OCI-LY1 (cell line): ENCODE measurements around the gene KRTAP10-3.

ENCODE experiments used
- H2AFZ ChIP-seq: fragments of 200-600 bp; sonication (generic), shearing (Covaris generic); 2 replicates; pipeline ENCODE4 v1.6.0; 2014; ENCODE audit warnings: antibody characterized with exemption, mild to moderate bottlenecking, low read length
- H3F3A ChIP-seq: fragments of 200-600 bp; sonication (generic), shearing (Covaris generic); 2 replicates; pipeline ENCODE4 v1.6.0; 2014; ENCODE audit warnings: mild to moderate bottlenecking, antibody characterized with exemption, low read length, moderate library complexity; ENCODE audit not compliant: insufficient read depth
- H3K27ac ChIP-seq: fragments of 200-600 bp; sonication (generic); 2 replicates; pipeline ENCODE4 v1.5.1; 2014; ENCODE audit warnings: low read length, mixed run types, mild to moderate bottlenecking, low read depth; ENCODE audit not compliant: poor library complexity, severe bottlenecking
- H3K27me3 ChIP-seq: fragments of 200-600 bp; sonication (generic); 2 replicates; pipeline ENCODE4 v1.6.0; 2014; ENCODE audit warnings: antibody characterized with exemption, mild to moderate bottlenecking, low read length, moderate library complexity; ENCODE audit not compliant: insufficient read depth
- H3K36me3 ChIP-seq: fragments of 200-600 bp; sonication (generic); 2 replicates; pipeline ENCODE4 v1.6.1; 2014; ENCODE audit warnings: mild to moderate bottlenecking, antibody characterized with exemption, low read length, moderate library complexity, mixed read lengths; ENCODE audit not compliant: insufficient read depth
- H3K4me1 ChIP-seq: fragments of 200-600 bp; sonication (generic); 2 replicates; pipeline ENCODE4 v1.5.1; 2014; ENCODE audit warnings: mild to moderate bottlenecking, low read length, moderate library complexity; ENCODE audit not compliant: insufficient read depth, severe bottlenecking
- H3K4me2 ChIP-seq: fragments of 200-600 bp; sonication (generic), shearing (Covaris generic); 2 replicates; pipeline ENCODE4 v1.6.1; 2014; ENCODE audit warnings: low read length
- H3K4me3 ChIP-seq: fragments of 200-600 bp; sonication (generic); 2 replicates; pipeline ENCODE4 v1.5.1; 2014; ENCODE audit warnings: low read length, low read depth, mild to moderate bottlenecking, mixed read lengths; ENCODE audit not compliant: poor library complexity, severe bottlenecking
- H3K79me2 ChIP-seq: fragments of 200-600 bp; shearing (Covaris generic); 2 replicates; pipeline ENCODE4 v1.6.1; 2016; ENCODE audit warnings: mixed run types, low read length, mixed read lengths; ENCODE audit not compliant: insufficient read depth
- H3K9ac ChIP-seq: fragments of 200-600 bp; sonication (generic), shearing (Covaris generic); 2 replicates; pipeline ENCODE4 v1.6.1; 2014; ENCODE audit warnings: mild to moderate bottlenecking, low read length, mixed read lengths
- H3K9me2 ChIP-seq: fragments of 200-600 bp; sonication (generic), shearing (Covaris generic); 2 replicates; pipeline ENCODE4 v1.6.1; 2014; ENCODE audit warnings: low read depth, mild to moderate bottlenecking, low read length, mixed read lengths
- H3K9me3 ChIP-seq: fragments of 200-600 bp; shearing (Covaris generic); 2 replicates; pipeline ENCODE4 v1.6.1; 2014; ENCODE audit warnings: low read length, mixed read lengths
- H4K20me1 ChIP-seq: fragments of 200-600 bp; sonication (generic), shearing (Covaris generic); 2 replicates; pipeline ENCODE4 v1.6.0; 2016; ENCODE audit warnings: mild to moderate bottlenecking, low read length; ENCODE audit not compliant: insufficient read depth
- EZH2 ChIP-seq: fragments of 200-600 bp; sonication (generic), shearing (Covaris generic); IDR thresholded peaks from 2 replicates; pipeline ENCODE4 v1.8.0; 2017; ENCODE audit warnings: borderline replicate concordance, mixed run types, mild to moderate bottlenecking, antibody characterized with exemption, low read length, moderate library complexity, mixed read lengths
- TF ChIP-seq, protein P1 (sequence below): fragments of 200-600 bp; sonication (generic), shearing (Covaris generic); IDR thresholded peaks from 2 replicates; pipeline ENCODE4 v1.5.1; 2017; ENCODE audit warnings: mild to moderate bottlenecking, antibody characterized with exemption, low read length, moderate library complexity, mixed read lengths

KRTAP10-3 gene

DNA sequence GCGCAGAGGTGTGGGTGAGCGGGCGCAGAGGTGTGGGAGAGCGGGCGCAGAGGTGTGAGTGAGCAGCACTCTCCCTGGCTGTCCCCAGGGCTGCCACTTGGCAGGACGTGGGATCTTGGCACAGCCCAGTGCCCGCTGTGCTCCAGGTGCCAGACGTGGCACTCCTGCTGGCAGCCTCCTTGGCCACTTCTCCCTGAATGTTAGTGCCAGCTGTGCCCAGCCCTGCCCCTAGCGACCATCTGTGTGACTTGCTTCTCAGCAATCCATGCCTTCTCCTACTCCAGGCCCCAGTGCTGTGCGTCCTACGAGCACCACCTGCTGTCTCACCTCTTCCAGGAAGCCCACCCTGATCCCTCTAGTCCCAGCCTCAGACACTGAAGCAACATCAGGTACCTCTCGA, 49.1 kb downstream of the KRTAP10-3 start:
- Histone ChIP-seq H3K9ac (no peak overlapping the region), H3K9me2 (no peaks in the 10 kb centered on the region), H3K4me1 (no peaks in the 10 kb centered on the region), H3K4me2 (no peak overlapping the region), H3F3A (no peaks in the 10 kb centered on the region), H3K36me3 (no peaks in the 10 kb centered on the region), H3K27ac (no peak overlapping the region), H3K9me3 (no peaks in the 10 kb centered on the region), H2AFZ (no peak overlapping the region), H3K4me3 (no peak overlapping the region), H3K79me2 (no peaks in the 10 kb centered on the region), H4K20me1 (no peaks in the 10 kb centered on the region), H3K27me3 (no peaks in the 10 kb centered on the region; the same call in 1 of the 2 replicates)
- TF ChIP-seq EZH2 = no peak
- TF ChIP-seq, protein P1, sequence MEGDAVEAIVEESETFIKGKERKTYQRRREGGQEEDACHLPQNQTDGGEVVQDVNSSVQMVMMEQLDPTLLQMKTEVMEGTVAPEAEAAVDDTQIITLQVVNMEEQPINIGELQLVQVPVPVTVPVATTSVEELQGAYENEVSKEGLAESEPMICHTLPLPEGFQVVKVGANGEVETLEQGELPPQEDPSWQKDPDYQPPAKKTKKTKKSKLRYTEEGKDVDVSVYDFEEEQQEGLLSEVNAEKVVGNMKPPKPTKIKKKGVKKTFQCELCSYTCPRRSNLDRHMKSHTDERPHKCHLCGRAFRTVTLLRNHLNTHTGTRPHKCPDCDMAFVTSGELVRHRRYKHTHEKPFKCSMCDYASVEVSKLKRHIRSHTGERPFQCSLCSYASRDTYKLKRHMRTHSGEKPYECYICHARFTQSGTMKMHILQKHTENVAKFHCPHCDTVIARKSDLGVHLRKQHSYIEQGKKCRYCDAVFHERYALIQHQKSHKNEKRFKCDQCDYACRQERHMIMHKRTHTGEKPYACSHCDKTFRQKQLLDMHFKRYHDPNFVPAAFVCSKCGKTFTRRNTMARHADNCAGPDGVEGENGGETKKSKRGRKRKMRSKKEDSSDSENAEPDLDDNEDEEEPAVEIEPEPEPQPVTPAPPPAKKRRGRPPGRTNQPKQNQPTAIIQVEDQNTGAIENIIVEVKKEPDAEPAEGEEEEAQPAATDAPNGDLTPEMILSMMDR = peak; percentile 20; the same call in 1 of the 2 replicates

DNA sequence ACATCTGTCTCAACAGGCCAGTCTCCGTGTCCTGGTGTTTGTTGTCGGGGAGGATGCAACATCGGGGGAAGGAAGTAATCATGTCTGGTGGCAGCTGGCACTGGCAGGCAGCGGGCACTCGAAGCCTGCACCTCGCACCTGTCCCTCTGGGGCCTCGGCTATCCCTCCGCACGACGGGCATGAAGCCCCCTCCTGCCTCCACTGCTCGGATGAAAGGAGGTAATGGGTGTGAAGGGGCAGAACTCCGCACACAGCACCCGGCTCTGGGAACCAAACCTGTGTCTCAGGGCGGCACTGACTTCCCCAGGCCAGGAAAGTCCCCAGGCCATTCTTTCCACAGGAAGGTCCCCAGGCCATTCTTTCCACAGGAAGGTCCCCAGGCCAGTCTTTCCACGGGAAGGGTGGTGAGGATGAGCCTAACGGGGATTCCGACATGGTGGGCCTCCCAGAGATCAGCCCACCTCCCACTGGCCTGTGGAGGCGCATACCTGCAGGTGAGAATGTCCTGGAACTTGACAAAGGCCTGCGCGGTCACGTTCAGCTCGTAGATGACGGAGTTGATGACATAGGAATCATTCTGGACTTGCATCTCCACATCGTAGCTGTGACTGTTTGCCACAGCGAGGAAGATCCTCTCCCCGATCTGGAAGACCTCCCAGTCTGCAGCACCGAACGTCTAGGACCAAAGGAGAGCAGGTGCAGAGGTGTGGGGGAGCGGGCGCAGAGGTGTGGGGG, 49.7 kb downstream of the KRTAP10-3 start:
- Histone ChIP-seq H4K20me1 (no peaks in the 10 kb centered on the region), H3F3A (no peaks in the 10 kb centered on the region), H3K9ac (no peak overlapping the region), H3K36me3 (no peaks in the 10 kb centered on the region), H3K4me1 (no peaks in the 10 kb centered on the region), H3K4me2 (no peak overlapping the region), H3K27ac (no peak overlapping the region), H2AFZ (no peak overlapping the region), H3K4me3 (no peak overlapping the region), H3K9me3 (no peaks in the 10 kb centered on the region), H3K27me3 (no peaks in the 10 kb centered on the region; the same call in 1 of the 2 replicates), H3K9me2 (no peaks in the 10 kb centered on the region), H3K79me2 (no peaks in the 10 kb centered on the region)
- TF ChIP-seq EZH2 = no peak
- TF ChIP-seq, protein P1 = no peak

DNA sequence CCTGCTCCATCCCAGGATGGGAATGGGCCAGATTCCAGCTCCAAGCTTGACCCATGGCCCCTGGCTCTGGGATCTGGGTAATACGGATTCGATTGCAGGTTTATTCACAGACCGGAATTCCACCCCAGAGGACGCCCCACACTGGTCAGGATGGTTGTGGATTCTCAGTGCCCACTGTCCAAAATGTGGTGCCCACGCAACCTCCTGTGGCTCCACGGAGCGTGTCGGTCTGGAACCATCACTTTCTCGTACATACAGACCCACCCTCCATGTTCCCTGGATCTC, 50.2 kb downstream of the KRTAP10-3 start:
- H3K27me3 ChIP-seq = no peaks in the 10 kb centered on the region; the same call in 1 of the 2 replicates
- no peak overlapping the region for H3K27ac ChIP-seq
- no peaks in the 10 kb centered on the region for H3K9me2 ChIP-seq
- no peaks in the 10 kb centered on the region for H3K79me2 ChIP-seq
- no peaks in the 10 kb centered on the region for H4K20me1 ChIP-seq
- no peaks in the 10 kb centered on the region for H3K4me1 ChIP-seq
- no peaks in the 10 kb centered on the region for H3K9me3 ChIP-seq
- no peak overlapping the region for H3K4me2 ChIP-seq
- no peak overlapping the region for H3K9ac ChIP-seq
- TF ChIP-seq EZH2 = no peak
- TF ChIP-seq, protein P1 = no peak
- no peaks in the 10 kb centered on the region for H3K36me3 ChIP-seq
- H3K4me3 ChIP-seq = no peak overlapping the region
- no peak overlapping the region for H2AFZ ChIP-seq
- no peaks in the 10 kb centered on the region for H3F3A ChIP-seq
